DLD1 (cell line): ENCODE results near the gene ALG12.

Source experiments
- in situ Hi-C: cut with HindIII; loops from 2 replicates; pipeline ENCODE4 v1.10.0; 2017; ENCODE audit warnings: low sequenced_read_pairs

The ALG12 gene

GRCh38 chr22:49873228-49873940 lies 44.9 kb downstream of the ALG12 start:
- in situ Hi-C loops: loop anchor here (10.0 kb wide), 1 partner anchor 79 kb away; no protein-coding TSS in a partner anchor

GRCh38 chr22:49872347-49872746 lies 45.9 kb downstream of the ALG12 start:
- in situ Hi-C loops: loop anchor here (10.0 kb wide), 1 partner anchor 78 kb away; no protein-coding TSS in a partner anchor

GRCh38 chr22:49871482-49871881 lies 46.8 kb downstream of the ALG12 start:
- in situ Hi-C loops: loop anchor here (10.0 kb wide), 1 partner anchor 77 kb away; no protein-coding TSS in a partner anchor

GRCh38 chr22:49869845-49870712 lies 48.2 kb downstream of the ALG12 start:
- in situ Hi-C loops: loop anchor here (10.0 kb wide), 1 partner anchor 75 kb away; no protein-coding TSS in a partner anchor

GRCh38 chr22:49869086-49869830 lies 49.0 kb downstream of the ALG12 start:
- in situ Hi-C loops: no loop called here

- in situ Hi-C loops: no loop called here
Observed at GRCh38 chr22:49867303-49868265, 50.7 kb downstream of the ALG12 start.

- in situ Hi-C loops: no loop called here
Observed at GRCh38 chr22:49866646-49867045, 51.6 kb downstream of the ALG12 start.

GRCh38 chr22:49866134-49866533 lies 52.1 kb downstream of the ALG12 start:
- in situ Hi-C loops: no loop called here

GRCh38 chr22:49865156-49865555 lies 53.1 kb downstream of the ALG12 start:
- in situ Hi-C loops: no loop called here

- in situ Hi-C loops: no loop called here
Observed at GRCh38 chr22:49863931-49864330, 54.3 kb downstream of the ALG12 start.

GRCh38 chr22:49862496-49862776 lies 55.8 kb downstream of the ALG12 start:
- in situ Hi-C loops: no loop called here

GRCh38 chr22:49861642-49862495 lies 56.4 kb downstream of the ALG12 start:
- in situ Hi-C loops: no loop called here

GRCh38 chr22:49858827-49859226 lies 59.4 kb downstream of the ALG12 start:
- in situ Hi-C loops: no loop called here

- in situ Hi-C loops: no loop called here
Observed at GRCh38 chr22:49856766-49857618, 61.2 kb downstream of the ALG12 start.

- in situ Hi-C loops: no loop called here
Observed at GRCh38 chr22:49856343-49856742, 61.9 kb downstream of the ALG12 start.

GRCh38 chr22:49855251-49855911 lies 62.9 kb downstream of the ALG12 start:
- in situ Hi-C loops: no loop called here

GRCh38 chr22:49853981-49854831 lies 64.0 kb downstream of the ALG12 start:
- in situ Hi-C loops: no loop called here
